Measurements from ENCODE around the gene BRIP1.

The BRIP1 gene

GRCh38 chr17:61852857-61853256 lies 10.5 kb downstream of the BRIP1 start:
- no peak for ATAC-seq

GRCh38 chr17:61849674-61850073 lies 13.7 kb downstream of the BRIP1 start:
- ATAC-seq, result no peak
- TF ChIP-seq CREB5 (CRISPR knock-in tag; IDR thresholded peaks at IDR 0.05; ENCODE audit: low read depth) (no peak), PATZ1 (CRISPR knock-in tag; IDR thresholded peaks at IDR 0.05; ENCODE audit: borderline replicate concordance) (no peak), CSRNP3 (CRISPR knock-in tag; IDR thresholded peaks at IDR 0.05) (no peak), OSR1 (CRISPR knock-in tag; IDR thresholded peaks at IDR 0.05) (no peak), ZFP30 (CRISPR knock-in tag; IDR thresholded peaks at IDR 0.05) (no peak), TSHZ2 (CRISPR knock-in tag; IDR thresholded peaks at IDR 0.05) (no peak), ZNF565 (CRISPR knock-in tag; conservative IDR thresholded peaks at IDR 0.05; ENCODE audit: low read depth) (no peak), POU6F1 (CRISPR knock-in tag; IDR thresholded peaks at IDR 0.05; ENCODE audit: borderline replicate concordance, low read depth) (no peak), ZC3H10 (CRISPR knock-in tag; IDR thresholded peaks at IDR 0.05) (no peak), ISL1 (CRISPR knock-in tag; IDR thresholded peaks at IDR 0.05) (no peak), SNAI2 (CRISPR knock-in tag; IDR thresholded peaks at IDR 0.05) (no peak), RARB (CRISPR knock-in tag; IDR thresholded peaks at IDR 0.05) (no peak), ARNTL (CRISPR knock-in tag; IDR thresholded peaks at IDR 0.05; ENCODE audit: borderline replicate concordance, low read depth) (no peak), PPARA (CRISPR knock-in tag; IDR thresholded peaks at IDR 0.05; ENCODE audit: borderline replicate concordance) (no peak), BACH2 (CRISPR knock-in tag; IDR thresholded peaks at IDR 0.05; ENCODE audit: borderline replicate concordance) (no peak), ZFP3 (CRISPR knock-in tag; IDR thresholded peaks at IDR 0.05) (no peak), TCF4 (CRISPR knock-in tag; IDR thresholded peaks at IDR 0.05; ENCODE audit: borderline replicate concordance) (no peak)

More at GRCh38 chr17:61852857-61853256, 10.5 kb downstream of the BRIP1 start:
- TF ChIP-seq GLIS3 (CRISPR knock-in tag; IDR thresholded peaks at IDR 0.05) (no peak), PATZ1 (CRISPR knock-in tag; IDR thresholded peaks at IDR 0.05; ENCODE audit: borderline replicate concordance) (no peak), PPARA (CRISPR knock-in tag; IDR thresholded peaks at IDR 0.05; ENCODE audit: borderline replicate concordance) (no peak), ZNF565 (CRISPR knock-in tag; conservative IDR thresholded peaks at IDR 0.05; ENCODE audit: low read depth) (no peak), BACH2 (CRISPR knock-in tag; IDR thresholded peaks at IDR 0.05; ENCODE audit: borderline replicate concordance) (no peak)

- no peak for ATAC-seq
- no peak for TF ChIP-seq TOX (CRISPR knock-in tag; IDR thresholded peaks at IDR 0.05; ENCODE audit: borderline replicate concordance)
- TF ChIP-seq BACH2 (CRISPR knock-in tag; IDR thresholded peaks at IDR 0.05; ENCODE audit: borderline replicate concordance), result no peak
- TF ChIP-seq PATZ1 (CRISPR knock-in tag; IDR thresholded peaks at IDR 0.05; ENCODE audit: borderline replicate concordance), result no peak
- no peak for TF ChIP-seq PPARA (CRISPR knock-in tag; IDR thresholded peaks at IDR 0.05; ENCODE audit: borderline replicate concordance)
- no peak for TF ChIP-seq ZNF565 (CRISPR knock-in tag; conservative IDR thresholded peaks at IDR 0.05; ENCODE audit: low read depth)
- TF ChIP-seq CREB5 (CRISPR knock-in tag; IDR thresholded peaks at IDR 0.05; ENCODE audit: low read depth), result no peak
- no peak for TF ChIP-seq ZNF8 (CRISPR knock-in tag; IDR thresholded peaks at IDR 0.05)
- no peak for TF ChIP-seq TCF4 (CRISPR knock-in tag; IDR thresholded peaks at IDR 0.05; ENCODE audit: borderline replicate concordance)
- no peak for TF ChIP-seq ARNTL (CRISPR knock-in tag; IDR thresholded peaks at IDR 0.05; ENCODE audit: borderline replicate concordance, low read depth)
- TF ChIP-seq ZFP30 (CRISPR knock-in tag; IDR thresholded peaks at IDR 0.05), result no peak
These were observed 14.4 kb downstream of the BRIP1 start for GRCh38 chr17:61848896-61849295.

Measured in SK-N-SH treated with all-trans-retinoic acid at 6 μM for 48 hours (cell line).